GM18951 (cell line): ENCODE data around the gene MSI2.

ENCODE experiments used
- POLR2A ChIP-seq: IDR thresholded peaks from 4 replicates; pipeline ENCODE4 v1.6.1; 2011; ENCODE audit warnings: mild to moderate bottlenecking; ENCODE audit not compliant: insufficient read length, insufficient read depth; ENCODE audit errors: extremely low read depth
- in situ Hi-C: fragments of 300-500 bp; cut with MboI; formaldehyde crosslinking; loops from one replicate; pipeline ENCODE4 v1.12.0; 2022; ENCODE audit warnings: low sequenced_read_pairs, mixed read lengths, inconsistent platforms; ENCODE audit not compliant: unreplicated experiment

Gene MSI2

GRCh38 chr17:57577751-57578607 lies 321.7 kb downstream of the MSI2 start:
- in situ Hi-C loops, result no loop called here
- no peak for TF ChIP-seq POLR2A

- in situ Hi-C loops, result no loop called here
- TF ChIP-seq POLR2A, result no peak
Measured at GRCh38 chr17:57578608-57579225, 322.4 kb downstream of the MSI2 start.

GRCh38 chr17:57579245-57579644 lies 322.9 kb downstream of the MSI2 start:
- in situ Hi-C loops, result no loop called here

GRCh38 chr17:57580055-57580739 lies 323.9 kb downstream of the MSI2 start:
- TF ChIP-seq POLR2A, result no peak
- in situ Hi-C loops, result no loop called here

More at GRCh38 chr17:57579245-57579644, 322.9 kb downstream of the MSI2 start:
- no peak for TF ChIP-seq POLR2A

GRCh38 chr17:57582881-57583756 lies 326.8 kb downstream of the MSI2 start:
- in situ Hi-C loops, result no loop called here
- TF ChIP-seq POLR2A, result no peak

GRCh38 chr17:57584050-57584551 lies 327.8 kb downstream of the MSI2 start:
- TF ChIP-seq POLR2A, result no peak
- in situ Hi-C loops, result no loop called here

GRCh38 chr17:57585341-57586195 lies 329.2 kb downstream of the MSI2 start:
- in situ Hi-C loops, result no loop called here
- TF ChIP-seq POLR2A, result no peak

- no peak for TF ChIP-seq POLR2A
- in situ Hi-C loops, result no loop called here
Measured at GRCh38 chr17:57586196-57586740, 329.9 kb downstream of the MSI2 start.

- TF ChIP-seq POLR2A, result no peak
- in situ Hi-C loops, result no loop called here
Measured at GRCh38 chr17:57586742-57587141, 330.4 kb downstream of the MSI2 start.

GRCh38 chr17:57587193-57587969 lies 331.1 kb downstream of the MSI2 start:
- in situ Hi-C loops, result no loop called here
- TF ChIP-seq POLR2A, result no peak

GRCh38 chr17:57588086-57588485 lies 331.8 kb downstream of the MSI2 start:
- in situ Hi-C loops, result no loop called here
- TF ChIP-seq POLR2A, result no peak
